GM12878 (cell line): ENCODE results near the gene PHRF1. TPM values are rescaled to one million over a fixed set of nuclear protein-coding genes. Genes with fewer than 3 reads are reported as not detected.

Source experiments
- ATAC-seq: fragments of 200-7000 bp; cut with Tn5 transposase; 3 replicates; pipeline ENCODE4 v1.9.1; 2020; ENCODE audit warnings: mild to moderate bottlenecking, moderate library complexity
- BruUV-seq: library from RNA; stranded (reverse); fragments of 400-500 nt; replicated peaks from 2 replicates; lab custom pipeline; 2021; lab: Mats Ljungman, UMichigan
- CTCF ChIA-PET: fragments of 300-600 bp; sonication (Branson Sonifier 250); formaldehyde crosslinking; extraction: SDS; loops from one replicate; lab custom pipeline; 2021; ENCODE audit warnings: inconsistent platforms; lab: Yijun Ruan, JAX
- POLR2A ChIA-PET: fragments of 350-600 bp; formaldehyde crosslinking; extraction: SDS; loops from one replicate; lab custom pipeline; 2021; ENCODE audit warnings: inconsistent platforms; lab: Charles Lee
- RAD21 ChIA-PET: fragments of 300-600 bp; sonication (Branson Sonifier 250); formaldehyde crosslinking; loops from one replicate; lab custom pipeline; 2023; ENCODE audit warnings: antibody characterized with exemption; ENCODE audit not compliant: unreplicated experiment; lab: Charles Lee
- SMC1A ChIA-PET: fragments of 300-600 bp; sonication (Branson Sonifier 250); formaldehyde crosslinking; loops from one replicate; lab custom pipeline; 2023; ENCODE audit not compliant: unreplicated experiment, uncharacterized antibody; lab: Charles Lee
- DNase-seq: peaks from one replicate; pipeline ENCODE4 v3.0.0-alpha.2; 2011; ENCODE audit warnings: low read depth, low spot score
- FAIRE-seq: peaks from 3 replicates; lab custom pipeline; 2011; peaks lifted over from hg19 to GRCh38; lab: Jason Lieb, UNC
- H2AFZ ChIP-seq: 2 replicates; pipeline ENCODE4 v1.6.0; 2011; ENCODE audit warnings: low read depth, low read length, control low read depth; ENCODE audit not compliant: control insufficient read depth
- H3K27ac ChIP-seq: 2 replicates; pipeline ENCODE4 v1.5.1; 2011; ENCODE audit warnings: control low read depth; ENCODE audit not compliant: control insufficient read depth, insufficient read depth
- H3K27me3 ChIP-seq, 2 experiments: replicated peaks in 1 of 2; 2 replicates each; pipeline versions ENCODE4 v1.6.0 to v1.6.1; 2011; ENCODE audit warnings: low read length in 1 of 2; ENCODE audit not compliant: control insufficient read depth in 2 of 2, insufficient read depth in 2 of 2
- H3K36me3 ChIP-seq, 2 experiments: 2 replicates each; pipeline ENCODE4 v1.5.1; 2011; ENCODE audit warnings: low read length in 1 of 2; ENCODE audit not compliant: control insufficient read depth in 2 of 2, insufficient read depth in 2 of 2
- H3K4me1 ChIP-seq: 2 replicates; pipeline ENCODE4 v1.6.1; 2011; ENCODE audit warnings: mild to moderate bottlenecking, low read length, moderate library complexity, mixed read lengths; ENCODE audit not compliant: control insufficient read depth, insufficient read depth
- H3K4me2 ChIP-seq: 2 replicates; pipeline ENCODE4 v1.6.0; 2011; ENCODE audit warnings: control low read depth; ENCODE audit not compliant: control insufficient read depth, insufficient read depth
- H3K4me3 ChIP-seq: fragments of 200-600 bp; sonication (generic); 2 replicates; pipeline ENCODE4 v1.5.1; 2016
- H3K79me2 ChIP-seq: 2 replicates; pipeline ENCODE4 v1.6.0; 2011; ENCODE audit warnings: low read length; ENCODE audit not compliant: control insufficient read depth, insufficient read depth
- H3K9ac ChIP-seq: 2 replicates; pipeline ENCODE4 v1.8.0; 2011; ENCODE audit warnings: low read length, control low read depth, mixed read lengths; ENCODE audit not compliant: control insufficient read depth, insufficient read depth
- H3K9me3 ChIP-seq: replicated peaks from 3 replicates; pipeline ENCODE4 v1.5.1; 2011; ENCODE audit warnings: mild to moderate bottlenecking, low read length; ENCODE audit not compliant: control insufficient read depth, insufficient read depth
- H4K20me1 ChIP-seq: 2 replicates; pipeline ENCODE4 v1.6.0; 2011; ENCODE audit not compliant: control insufficient read depth, insufficient read depth
- CHD2 ChIP-seq: IDR thresholded peaks from 2 replicates; pipeline ENCODE4 v1.6.1; 2011; ENCODE audit warnings: low read depth, low read length, improper control_type of control experiment, borderline replicate concordance
- GATAD2B ChIP-seq: fragments of 450-650 bp; conservative IDR thresholded peaks from 2 replicates; pipeline ENCODE4 v1.6.1; 2017; ENCODE audit warnings: low read depth, mild to moderate bottlenecking, moderate library complexity
- IRF4 ChIP-seq: IDR thresholded peaks from 2 replicates; pipeline ENCODE4 v1.6.1; 2011; ENCODE audit warnings: low read depth, low read length
- JUNB ChIP-seq: IDR thresholded peaks from 2 replicates; pipeline ENCODE4 v1.6.1; 2016; ENCODE audit warnings: antibody characterized with exemption, mild to moderate bottlenecking
- POLR2A ChIP-seq: IDR thresholded peaks from 2 replicates; pipeline ENCODE4 v1.6.1; 2011; ENCODE audit warnings: low read depth, mild to moderate bottlenecking, low read length
- ZNF24 ChIP-seq: fragments of 450-650 bp; IDR thresholded peaks from 2 replicates; pipeline ENCODE4 v1.6.1; 2017; ENCODE audit warnings: antibody characterized with exemption, mild to moderate bottlenecking
- ZNF274 ChIP-seq: IDR thresholded peaks from one replicate; pipeline ENCODE4 v1.8.0; 2011; ENCODE audit not compliant: insufficient read length, insufficient read depth
- WGBS: methylation state at CpG from one replicate; pipeline ENCODE4 v1.1.6; 2016; ENCODE audit warnings: low lambda C conversion rate; ENCODE audit not compliant: insufficient replicate concordance, insufficient coverage; ENCODE audit errors: missing lambda C conversion rate; 5-methylcytosine and 5-hydroxymethylcytosine counted together
- in situ Hi-C: fragments of 300-500 bp; cut with MboI; formaldehyde crosslinking; loops from 9 replicates; pipeline ENCODE4 v1.14.3; 2018; ENCODE audit warnings: mixed read lengths
- intact Hi-C: fragments of 100-400 bp; cut with micrococcal nuclease; formaldehyde crosslinking; loops from one replicate; pipeline ENCODE4 v1.14.2; 2022; ENCODE audit not compliant: unreplicated experiment
- polyA plus RNA-seq, 11 experiments: library from polyadenylated mRNA; depleted of rRNA in 4 of 11; unstranded in 6 of 11; stranded (reverse) in 5 of 11; fragments of >200 nt; fragmentation: Nextera tagmentation in 4 of 11; fragmentation: Illumina TruSeq in 1 of 11; extraction: Ambion mirVana in 4 of 11; extraction: Trizol in 1 of 11; gene quantifications; 1 replicate in 1 of 11; 2 replicates in 10 of 11; pipeline versions ENCODE4 v1.2.1 to v1.2.3, GENCODE V29; 2011 to 2016; ENCODE audit warnings: inconsistent platforms in 2 of 11, missing spikeins in 2 of 11, low read depth in 1 of 11
- total RNA-seq, 4 experiments: library from RNA; depleted of rRNA in 3 of 4; stranded (reverse); fragments of >200 nt in 3 of 4; fragmentation: Illumina TruSeq in 1 of 4; extraction: Trizol in 1 of 4; gene quantifications; 2 replicates each; pipeline versions ENCODE4 v1.2.1 to v1.2.3, GENCODE V29; 2013 to 2021
- TF ChIP-seq, protein P1 (sequence below): fragments of 450-650 bp; IDR thresholded peaks from 2 replicates; pipeline ENCODE4 v1.6.1; 2016; ENCODE audit warnings: mild to moderate bottlenecking
- TF ChIP-seq, protein P2 (sequence below): fragments of 450-650 bp; IDR thresholded peaks from 2 replicates; pipeline ENCODE4 v1.6.1; 2017; ENCODE audit warnings: mild to moderate bottlenecking, low read depth, inconsistent platforms; ENCODE audit not compliant: poor library complexity, severe bottlenecking

The PHRF1 gene
- total and polyA plus RNA-seq, 10 of the 15 experiments (the other 5 are each of a cell fraction or from before 2014, with no cell fraction given) = 0.13 to 43.5 (median 15.1) TPM

DNA sequence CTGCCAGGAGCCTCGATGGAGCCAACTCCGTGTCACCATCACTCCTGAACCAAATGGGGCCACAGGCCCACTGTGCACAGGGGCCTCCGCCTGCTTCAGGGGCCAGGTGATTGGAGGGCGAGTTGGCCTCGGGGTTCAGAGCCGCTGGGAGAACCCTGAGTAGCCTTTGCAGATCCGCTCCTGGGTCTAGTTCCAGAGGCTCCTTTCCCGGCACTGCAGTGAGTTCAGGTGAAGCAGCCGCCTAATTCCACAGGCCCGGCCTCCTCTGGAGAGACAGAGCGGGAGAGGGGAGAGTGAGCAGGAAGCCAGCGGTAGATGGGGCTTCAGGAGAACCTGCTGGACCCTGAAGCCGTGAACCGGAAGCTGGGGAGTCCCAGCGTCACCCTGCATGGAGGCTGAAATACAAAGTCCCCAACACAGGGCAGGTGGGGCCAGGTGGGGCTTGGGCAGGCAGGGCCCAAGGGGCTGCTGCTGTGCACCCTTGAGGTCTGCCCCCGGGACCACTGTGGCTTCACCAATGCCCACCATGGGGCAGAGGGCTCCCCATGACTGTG lies 83.3 kb downstream of the PHRF1 start:
- H2AFZ ChIP-seq = peak overlapping the region; percentile 39; the same call in 1 of the 2 replicates
- no peak overlapping the region; the same call in 1 of the 2 replicates for H3K4me2 ChIP-seq
- H3K4me3 ChIP-seq = no peak overlapping the region
- CTCF ChIA-PET = interaction anchor here (0.5 to 9.5 kb wide), 3 partner anchors 15 to 297 kb away, joined by 3 to 91 read pairs (median 3); no protein-coding TSS in a partner anchor
- no peaks in the 10 kb centered on the region for H3K27me3 ChIP-seq
- peak overlapping the region; percentile 52 for H3K27ac ChIP-seq
- no peaks in the 10 kb centered on the region for H4K20me1 ChIP-seq
- peaks cover 13% of the 10 kb centered on the region for H3K4me1 ChIP-seq
- DNase-seq = no peak
- ATAC-seq = no peak
- H3K9ac ChIP-seq = 0 out of 2 replicates have a peak overlapping the region, but pooled peaks have one; percentile 13
- RAD21 ChIA-PET = interaction anchor here (2.9 kb wide), 1 partner anchor 66 kb away, joined by 15 read pairs; no protein-coding TSS in a partner anchor
- BruUV-seq = no TSS peak
- intact Hi-C loops (no loop called here), in situ Hi-C loops (loop anchor here (10.0 kb wide), 1 partner anchor 65 kb away; no protein-coding TSS in a partner anchor)
- POLR2A ChIA-PET = no interaction called here
- H3K79me2 ChIP-seq = no peaks in the 10 kb centered on the region
- TF ChIP-seq ZNF24 (no peak), ZNF274 (no peak), GATAD2B (no peak), IRF4 (no peak), POLR2A (0 out of 2 replicates have a peak, but pooled peaks have one; percentile 28)
- H3K9me3 ChIP-seq = no peaks in the 10 kb centered on the region
- peaks cover 9 to 15% of the 10 kb centered on the region in 2 experiments; a peak in 3 of 4 replicates for H3K36me3 ChIP-seq
- FAIRE-seq = no peak
- 53% methylated on average over 16 of the region's 16 CpGs for WGBS
- SMC1A ChIA-PET = interaction anchor here (1.0 to 1.6 kb wide), 2 partner anchors 30 to 62 kb away, joined by 3 read pairs; no protein-coding TSS in a partner anchor

DNA sequence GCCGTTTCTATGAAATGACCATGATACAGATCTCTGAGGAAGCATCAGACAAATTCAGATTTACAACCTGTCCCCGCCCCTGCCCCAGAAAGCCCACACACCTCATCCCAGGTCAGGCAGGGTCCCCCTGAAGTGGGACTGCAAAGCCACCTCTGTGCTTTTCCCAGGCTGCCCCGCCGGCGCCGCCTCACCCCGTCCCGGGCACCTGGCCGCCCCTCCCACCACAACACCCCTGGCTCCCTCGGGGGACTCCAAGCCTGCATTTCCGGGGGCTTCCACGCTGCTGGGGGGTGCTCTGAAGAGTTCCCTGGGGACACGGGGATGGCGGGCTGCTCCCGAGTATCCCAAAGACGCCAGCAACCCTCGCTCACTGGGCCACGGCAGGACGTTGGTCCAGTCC lies 84.0 kb downstream of the PHRF1 start:
- peaks cover 13% of the 10 kb centered on the region for H3K4me1 ChIP-seq
- no peaks in the 10 kb centered on the region for H3K9me3 ChIP-seq
- in situ Hi-C loops = loop anchor here (10.0 kb wide), 1 partner anchor 65 kb away; no protein-coding TSS in a partner anchor
- H2AFZ ChIP-seq = no peak overlapping the region
- ChIA-PET POLR2A (interaction anchor here (0.9 kb wide), 1 partner anchor 62 kb away, joined by 3 read pairs; no protein-coding TSS in a partner anchor), RAD21 (interaction anchor here (2.9 to 3.1 kb wide), 2 partner anchors 62 to 66 kb away, joined by 10 to 15 read pairs; no protein-coding TSS in a partner anchor), CTCF (interaction anchor here (9.5 kb wide), 1 partner anchor 64 kb away, joined by 91 read pairs; no protein-coding TSS in a partner anchor), SMC1A (interaction anchor here (1.0 to 1.6 kb wide), 2 partner anchors 31 to 61 kb away, joined by 3 read pairs; no protein-coding TSS in a partner anchor)
- H3K79me2 ChIP-seq = no peaks in the 10 kb centered on the region
- no peak for DNase-seq
- no peaks in the 10 kb centered on the region for H4K20me1 ChIP-seq
- no peak overlapping the region for H3K9ac ChIP-seq
- no peak overlapping the region for H3K4me2 ChIP-seq
- no peak for FAIRE-seq
- TF ChIP-seq JUNB (no peak), CHD2 (no peak)
- TF ChIP-seq, protein P1, sequence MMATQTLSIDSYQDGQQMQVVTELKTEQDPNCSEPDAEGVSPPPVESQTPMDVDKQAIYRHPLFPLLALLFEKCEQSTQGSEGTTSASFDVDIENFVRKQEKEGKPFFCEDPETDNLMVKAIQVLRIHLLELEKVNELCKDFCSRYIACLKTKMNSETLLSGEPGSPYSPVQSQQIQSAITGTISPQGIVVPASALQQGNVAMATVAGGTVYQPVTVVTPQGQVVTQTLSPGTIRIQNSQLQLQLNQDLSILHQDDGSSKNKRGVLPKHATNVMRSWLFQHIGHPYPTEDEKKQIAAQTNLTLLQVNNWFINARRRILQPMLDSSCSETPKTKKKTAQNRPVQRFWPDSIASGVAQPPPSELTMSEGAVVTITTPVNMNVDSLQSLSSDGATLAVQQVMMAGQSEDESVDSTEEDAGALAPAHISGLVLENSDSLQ = no peak
- TF ChIP-seq, protein P2, sequence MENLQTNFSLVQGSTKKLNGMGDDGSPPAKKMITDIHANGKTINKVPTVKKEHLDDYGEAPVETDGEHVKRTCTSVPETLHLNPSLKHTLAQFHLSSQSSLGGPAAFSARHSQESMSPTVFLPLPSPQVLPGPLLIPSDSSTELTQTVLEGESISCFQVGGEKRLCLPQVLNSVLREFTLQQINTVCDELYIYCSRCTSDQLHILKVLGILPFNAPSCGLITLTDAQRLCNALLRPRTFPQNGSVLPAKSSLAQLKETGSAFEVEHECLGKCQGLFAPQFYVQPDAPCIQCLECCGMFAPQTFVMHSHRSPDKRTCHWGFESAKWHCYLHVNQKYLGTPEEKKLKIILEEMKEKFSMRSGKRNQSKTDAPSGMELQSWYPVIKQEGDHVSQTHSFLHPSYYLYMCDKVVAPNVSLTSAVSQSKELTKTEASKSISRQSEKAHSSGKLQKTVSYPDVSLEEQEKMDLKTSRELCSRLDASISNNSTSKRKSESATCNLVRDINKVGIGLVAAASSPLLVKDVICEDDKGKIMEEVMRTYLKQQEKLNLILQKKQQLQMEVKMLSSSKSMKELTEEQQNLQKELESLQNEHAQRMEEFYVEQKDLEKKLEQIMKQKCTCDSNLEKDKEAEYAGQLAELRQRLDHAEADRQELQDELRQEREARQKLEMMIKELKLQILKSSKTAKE = no peak
- no peak overlapping the region for H3K4me3 ChIP-seq
- peaks cover 9 to 15% of the 10 kb centered on the region in 2 experiments; a peak in 3 of 4 replicates for H3K36me3 ChIP-seq
- no peak overlapping the region for H3K27ac ChIP-seq
- WGBS = 83% methylated on average over 19 of the region's 19 CpGs
- H3K27me3 ChIP-seq = no peaks in the 10 kb centered on the region
- no TSS peak for BruUV-seq
- intact Hi-C loops = no loop called here
- ATAC-seq = no peak
